GM18499 (cell line): ENCODE measurements around the gene TGFB2.

Source experiments
- ATAC-seq: cut with Tn5 transposase; IDR thresholded peaks from one replicate; pipeline ENCODE4 v1.9.1; 2021; ENCODE audit warnings: moderate number of reproducible peaks; ENCODE audit not compliant: insufficient read depth, unreplicated experiment

Gene TGFB2

DNA sequence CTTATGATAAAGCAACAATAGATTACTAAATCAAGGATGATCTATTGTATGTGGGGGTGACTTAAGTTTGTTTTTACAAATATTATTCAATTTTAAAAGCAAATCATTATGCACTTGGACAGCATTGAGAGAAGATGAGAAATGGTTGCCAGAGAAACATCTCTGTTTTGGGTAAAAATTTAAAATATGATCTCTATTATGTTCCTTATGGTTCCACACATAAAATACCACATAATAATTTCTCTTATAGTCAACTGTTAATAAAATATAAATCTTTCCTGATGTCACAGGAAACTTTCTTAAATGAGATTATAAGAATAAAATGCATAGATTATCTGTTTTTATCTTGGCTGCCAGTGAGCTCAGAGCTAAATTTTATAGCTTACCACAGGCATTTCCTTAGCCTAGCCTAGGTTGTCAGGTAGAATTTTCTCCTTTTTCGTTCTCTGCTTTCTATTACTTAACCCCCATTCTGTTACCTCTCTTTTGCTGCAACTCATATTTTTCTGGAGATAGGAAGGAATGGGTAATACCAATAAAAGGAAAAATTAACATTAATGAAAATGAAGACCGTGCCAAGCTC lies 109.7 kb downstream of the TGFB2 start:
- no peak for ATAC-seq

DNA sequence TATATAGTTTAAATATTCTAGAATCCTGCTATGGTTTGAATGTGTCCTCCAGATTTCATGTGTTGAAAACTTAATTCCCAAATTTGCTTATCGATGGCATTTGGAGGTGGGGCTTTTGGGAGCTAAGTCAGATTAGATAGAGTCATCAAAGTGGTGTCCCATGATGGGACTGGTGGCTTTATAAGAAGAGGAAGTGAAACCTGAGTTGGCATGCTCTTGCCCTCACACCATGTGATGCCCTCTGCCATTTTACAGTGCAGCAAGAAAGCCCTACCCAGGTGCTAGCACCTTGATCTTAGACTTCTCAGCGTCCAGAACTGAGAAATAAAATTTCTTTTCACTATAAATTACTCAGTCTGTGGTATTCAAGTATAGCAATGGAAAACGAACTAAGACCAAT lies 111.3 kb downstream of the TGFB2 start:
- no peak for ATAC-seq

DNA sequence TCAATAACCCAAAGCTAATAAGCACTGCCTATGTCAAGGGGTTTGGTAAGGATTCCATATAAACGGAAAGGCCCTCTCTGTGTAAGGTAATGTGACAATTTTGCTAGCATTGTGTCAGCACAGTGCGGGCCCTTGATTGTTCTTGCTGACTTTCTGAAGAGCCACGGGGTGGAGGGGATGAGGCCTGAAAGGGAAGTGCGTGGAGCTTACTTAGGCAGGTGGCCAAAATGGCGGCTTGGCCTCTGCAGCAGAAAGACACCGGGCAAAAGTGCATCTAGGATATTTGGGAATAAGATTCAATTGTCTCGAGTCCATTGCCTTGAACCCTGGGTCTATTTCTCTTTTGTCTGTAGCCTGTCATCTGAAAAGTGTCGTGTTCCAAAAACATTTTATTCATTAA lies 114.3 kb downstream of the TGFB2 start:
- no peak for ATAC-seq

DNA sequence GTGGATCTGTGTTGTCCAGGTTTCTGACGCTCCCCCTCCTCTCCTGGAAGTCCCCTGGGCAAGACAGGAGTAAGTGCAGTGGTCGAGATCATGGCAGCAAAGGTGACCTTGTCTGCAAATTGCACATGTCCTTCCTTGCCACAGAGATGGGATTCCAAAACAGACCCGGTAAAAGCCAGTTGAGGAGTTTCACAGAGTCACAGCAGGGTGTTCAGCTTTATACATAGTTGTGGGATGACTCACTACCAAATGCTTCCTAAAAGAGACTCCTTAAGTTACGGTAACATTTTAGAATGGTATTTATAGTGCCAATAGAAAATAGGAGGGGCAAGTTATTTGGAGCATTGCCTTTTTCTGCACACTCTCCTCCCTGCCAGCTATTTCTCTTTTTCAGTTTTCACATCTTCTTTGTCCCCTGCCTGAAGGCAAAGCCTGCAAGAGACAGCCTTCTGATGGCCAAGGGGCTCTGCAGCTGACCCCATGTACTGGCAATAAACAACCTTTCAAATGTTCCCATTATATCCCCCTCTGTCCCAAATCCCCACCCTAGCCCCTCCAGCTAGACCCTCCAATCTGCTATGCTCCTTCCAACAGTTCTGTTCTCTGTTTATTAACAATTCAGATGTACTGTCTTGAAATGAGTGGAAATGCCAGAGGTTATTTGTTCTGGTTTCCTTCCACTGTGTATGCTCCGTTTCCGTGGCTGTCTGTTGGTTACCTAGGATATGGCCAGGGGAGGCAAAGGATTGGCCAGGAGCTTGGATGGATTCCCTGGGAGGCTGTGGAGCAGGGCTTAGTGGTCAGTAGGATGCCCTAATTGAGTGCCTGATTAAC lies 115.0 kb downstream of the TGFB2 start:
- no peak for ATAC-seq

DNA sequence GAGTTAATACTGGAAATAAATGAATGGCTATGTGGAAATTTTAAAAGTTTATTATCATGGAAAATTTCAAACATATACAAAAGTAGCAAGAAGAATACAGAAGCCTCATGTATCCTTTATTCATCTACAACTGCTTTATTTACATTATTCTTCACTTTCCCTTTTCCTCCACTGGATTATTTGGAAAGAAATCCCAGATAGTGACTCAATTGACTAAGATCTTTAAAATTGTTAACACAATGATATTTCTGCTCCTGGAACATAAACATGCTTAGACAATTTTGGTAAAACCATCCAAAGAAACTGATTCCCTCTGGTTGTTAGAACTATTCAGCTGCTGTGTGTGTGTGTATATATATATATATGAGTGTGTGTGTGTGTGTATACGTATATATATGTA lies 116.2 kb downstream of the TGFB2 start:
- ATAC-seq, result no peak

DNA sequence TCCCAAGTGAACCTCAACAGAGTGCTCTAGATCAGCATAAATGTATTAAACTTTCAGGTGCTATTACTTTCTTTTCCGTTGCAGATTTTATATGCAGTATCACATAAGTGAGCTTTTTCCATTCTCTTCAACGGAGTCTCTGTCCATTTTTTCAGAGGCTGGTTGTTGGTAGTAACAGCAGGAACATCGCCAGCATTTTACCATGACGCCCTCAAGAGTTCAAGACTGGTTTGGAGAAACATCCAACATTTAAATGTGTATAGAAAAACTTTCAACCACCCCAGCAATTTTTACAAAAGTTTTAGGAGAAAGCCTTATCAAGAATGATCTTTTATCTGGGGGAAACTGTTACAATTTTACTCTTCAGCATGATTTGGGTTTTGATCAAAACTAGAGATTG lies 117.0 kb downstream of the TGFB2 start:
- ATAC-seq, result no peak

DNA sequence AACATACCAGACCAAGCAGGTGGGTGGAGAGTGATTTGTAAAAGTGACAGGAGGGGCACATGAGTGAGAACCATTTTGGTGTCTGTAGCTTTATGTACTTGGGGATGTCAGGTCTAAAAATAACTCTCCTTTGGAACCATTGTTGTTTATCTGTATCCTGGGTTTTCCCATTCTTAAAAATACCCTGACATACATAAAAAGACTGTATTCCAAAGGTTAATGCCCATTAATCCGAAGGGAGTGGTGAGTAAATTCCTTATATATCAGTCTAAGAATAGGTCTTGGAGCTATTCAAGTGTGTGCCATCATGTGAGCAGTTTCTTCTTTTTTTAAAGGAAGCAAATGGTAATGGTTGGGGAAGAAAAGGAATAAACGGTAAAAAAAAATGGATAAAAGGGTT lies 117.5 kb downstream of the TGFB2 start:
- ATAC-seq, result no peak

DNA sequence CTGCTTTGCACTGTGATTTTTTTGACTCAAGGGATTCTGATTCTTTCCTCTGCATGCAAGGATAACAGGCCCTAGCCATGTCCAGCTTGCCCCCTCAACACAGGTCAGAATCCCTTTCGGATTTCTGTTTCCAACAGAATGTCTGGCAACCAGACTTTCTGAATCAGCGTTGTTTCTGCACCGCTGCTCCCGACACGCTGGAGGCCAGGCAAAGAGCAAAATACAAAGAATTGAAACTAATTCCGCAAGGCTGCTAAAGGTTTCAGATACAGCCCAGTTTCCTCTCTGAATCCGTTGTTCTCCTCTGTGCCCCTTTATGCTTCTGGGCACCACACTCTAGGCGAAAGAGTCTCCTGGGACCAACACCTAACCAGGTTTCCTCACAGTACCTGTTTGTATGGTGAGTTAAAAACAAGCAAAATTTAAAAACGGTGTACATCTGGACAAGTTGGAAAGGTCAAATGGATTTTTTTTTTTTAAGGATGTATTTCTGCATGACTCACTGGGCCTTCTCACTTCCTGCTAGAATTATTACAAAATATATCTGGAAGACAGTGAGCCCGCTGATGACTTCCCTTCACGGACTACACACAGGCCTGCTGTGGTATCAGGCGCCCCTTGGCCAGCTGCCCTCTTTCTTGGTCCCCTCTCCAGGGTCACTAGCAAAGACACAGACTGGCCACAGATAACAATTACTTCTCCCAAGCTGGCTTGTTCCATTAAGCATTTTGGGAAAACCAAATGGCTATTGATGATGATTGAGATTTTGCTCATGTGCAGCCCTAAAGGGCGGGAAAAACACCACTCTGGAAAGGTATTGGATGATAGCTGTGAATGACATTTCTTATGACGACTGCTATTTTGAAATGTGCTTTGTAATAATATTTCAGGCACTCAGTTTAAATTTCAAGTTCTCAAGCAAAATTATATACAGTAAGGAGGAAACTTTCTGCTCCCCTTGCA lies 118.3 kb downstream of the TGFB2 start:
- no peak for ATAC-seq

DNA sequence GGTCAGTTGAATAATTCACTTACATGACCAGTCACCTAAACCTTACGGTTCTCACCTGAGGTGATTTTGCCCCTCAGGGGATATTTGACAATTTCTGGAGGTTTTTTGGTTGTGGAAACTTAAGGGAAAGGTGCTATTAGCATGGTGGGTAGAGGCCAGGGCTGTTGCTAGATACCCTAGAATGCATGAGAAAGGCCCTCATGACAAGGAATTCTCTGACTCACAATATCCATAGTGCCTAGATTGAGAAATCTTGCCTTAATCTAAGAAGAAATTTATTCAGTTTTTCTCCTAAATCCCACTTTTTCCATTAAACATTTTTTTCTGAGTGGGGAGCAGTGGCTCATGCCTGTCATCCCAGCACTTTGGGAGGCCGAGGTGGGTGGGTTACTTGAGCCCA lies 119.7 kb downstream of the TGFB2 start:
- no peak for ATAC-seq

DNA sequence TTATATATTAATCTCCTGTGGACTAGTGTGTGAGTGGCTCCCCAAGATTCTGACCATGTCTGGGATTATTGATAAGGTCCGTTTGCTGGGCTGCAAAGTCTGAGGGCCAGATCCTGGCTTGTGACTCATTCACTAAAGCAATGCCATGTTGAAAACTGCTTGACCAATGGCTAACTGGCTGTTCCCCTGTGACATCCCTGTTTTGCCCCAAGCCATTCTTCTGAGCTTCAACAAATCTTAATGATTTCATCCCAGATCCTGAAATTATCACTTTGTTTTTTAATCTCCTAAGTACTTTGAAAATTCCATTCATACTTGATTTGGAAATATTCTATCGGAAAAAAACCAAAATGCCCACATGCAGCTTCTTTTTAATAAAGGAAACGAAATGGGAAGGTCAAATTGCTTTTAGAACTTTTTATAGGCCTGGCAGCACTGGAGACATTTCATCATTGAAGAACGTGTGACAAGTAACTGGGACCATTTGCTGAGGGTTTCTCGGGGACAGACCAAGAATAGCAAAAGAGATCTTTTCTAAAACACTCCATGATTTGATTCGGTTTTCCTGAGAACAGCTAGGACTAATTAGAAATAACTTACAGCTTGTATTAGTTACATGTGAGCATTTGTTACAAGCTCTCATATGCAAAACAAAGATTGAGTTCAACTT lies 121.3 kb downstream of the TGFB2 start:
- ATAC-seq, result no peak

DNA sequence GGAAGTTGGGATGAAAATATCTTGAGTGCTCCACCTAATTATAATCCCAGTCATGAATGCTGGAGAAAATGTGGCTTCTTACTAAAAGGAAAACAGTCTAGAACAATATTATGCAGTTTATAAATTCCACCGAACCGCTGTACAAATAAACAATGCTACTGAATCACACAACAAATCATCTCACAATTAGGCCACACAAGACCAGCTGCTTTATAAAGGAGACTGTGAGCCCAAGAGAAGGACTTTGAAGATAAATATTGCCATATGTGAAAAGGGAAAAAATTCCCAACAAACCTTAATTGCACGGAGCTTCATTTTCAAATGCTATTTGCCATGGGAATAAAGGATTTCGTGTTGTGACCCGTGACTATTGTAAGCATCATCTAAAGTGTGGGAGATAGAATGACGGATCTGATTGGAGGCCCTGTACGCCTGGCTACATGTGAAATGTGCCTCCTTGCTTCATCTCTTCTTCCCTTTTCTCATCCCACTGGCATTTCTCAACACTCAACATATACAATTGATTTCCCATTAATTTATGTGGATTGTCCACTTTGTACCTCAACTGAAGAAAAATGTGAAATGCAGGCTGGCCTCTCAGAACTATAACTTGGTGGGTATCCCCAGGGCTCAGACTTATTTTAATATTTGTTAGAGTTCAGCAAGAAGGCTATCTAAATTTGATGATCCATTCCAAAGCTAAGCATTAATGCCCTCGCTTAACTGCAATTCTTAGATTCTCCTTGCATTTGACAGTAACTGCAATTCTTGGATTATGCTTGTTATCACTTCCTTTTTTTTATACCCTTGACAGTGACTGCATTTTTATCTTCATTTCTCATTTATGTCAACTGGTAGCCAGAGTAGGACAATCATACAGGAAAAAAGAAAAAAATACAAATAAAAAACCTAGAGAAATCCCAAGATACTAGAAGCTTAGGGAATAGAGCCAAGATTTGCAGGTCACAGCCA lies 122.3 kb downstream of the TGFB2 start:
- ATAC-seq, result no peak

DNA sequence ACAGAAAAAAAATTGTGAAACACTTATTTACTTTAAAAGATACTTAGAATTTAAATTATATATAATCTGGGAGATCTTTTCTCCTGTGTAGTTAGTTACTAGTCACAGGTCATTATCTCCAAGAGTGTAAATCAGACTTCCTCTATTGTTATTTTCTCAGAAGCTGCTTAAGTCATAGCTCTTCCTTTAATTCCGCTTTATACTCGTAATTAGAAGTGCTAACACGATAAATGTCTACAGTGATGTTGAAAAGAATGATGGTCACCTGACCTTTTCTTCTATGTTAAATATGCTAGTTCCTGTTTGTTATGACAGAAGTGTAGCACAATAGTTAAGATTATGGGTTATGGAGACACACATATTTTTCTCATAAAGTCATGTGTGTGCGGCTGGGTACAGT lies 123.6 kb downstream of the TGFB2 start:
- ATAC-seq, result no peak

DNA sequence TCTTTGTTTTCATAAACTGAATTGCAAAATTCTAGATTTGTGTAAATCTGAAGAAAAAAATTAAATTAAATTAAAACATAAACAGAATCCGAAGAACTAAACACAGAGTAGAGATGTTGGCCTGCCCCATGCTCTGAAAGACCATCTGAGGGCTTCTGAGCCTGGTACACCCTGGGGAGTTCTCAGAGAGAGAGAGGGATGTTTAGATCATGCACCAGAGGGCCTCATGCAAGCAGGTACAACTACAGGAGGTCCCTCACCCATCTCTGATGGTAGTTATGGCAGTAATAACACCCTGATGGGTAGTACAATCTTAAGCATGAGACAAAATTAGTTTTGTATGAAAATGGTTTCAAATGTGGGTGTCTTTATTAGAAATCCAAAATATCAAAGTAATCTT lies 127.7 kb downstream of the TGFB2 start:
- ATAC-seq, result no peak

DNA sequence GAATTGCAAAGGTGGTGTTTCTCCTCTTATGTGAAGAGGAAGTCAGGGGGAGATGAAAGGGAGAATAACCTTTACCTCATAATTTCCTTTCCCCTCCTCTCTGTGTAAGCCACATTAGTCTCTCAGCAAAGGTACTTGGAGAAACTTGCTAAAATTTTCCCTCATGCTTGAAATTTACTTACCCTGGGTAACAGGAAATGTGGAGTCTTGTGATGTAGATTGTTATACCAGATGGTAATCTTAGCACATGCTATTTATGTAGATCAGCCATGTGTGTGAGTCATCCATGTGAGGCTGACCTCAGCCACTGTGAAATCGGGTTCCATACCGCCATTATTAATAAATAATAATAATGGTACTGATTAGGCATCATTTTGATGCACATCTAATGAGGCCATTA lies 128.4 kb downstream of the TGFB2 start:
- no peak for ATAC-seq

DNA sequence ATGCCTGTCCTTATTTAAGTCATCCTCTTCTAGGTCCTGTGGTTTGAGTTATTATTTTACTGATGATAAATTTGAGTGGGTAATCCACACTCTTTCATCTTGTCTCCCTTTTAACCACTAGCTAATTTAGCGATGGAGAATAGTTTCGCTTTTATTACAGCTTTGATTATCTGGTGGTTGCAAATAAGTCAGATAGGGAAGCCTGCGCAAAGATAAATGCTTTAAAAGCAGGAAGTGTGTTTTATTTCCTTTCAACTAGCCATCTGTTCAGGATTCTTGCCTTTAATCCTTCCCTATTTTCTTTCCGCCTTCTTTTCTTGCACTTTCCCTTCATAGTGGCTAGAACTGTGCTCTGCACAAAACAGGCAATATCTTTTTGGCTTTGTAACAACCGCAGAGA lies 129.0 kb downstream of the TGFB2 start:
- no peak for ATAC-seq

DNA sequence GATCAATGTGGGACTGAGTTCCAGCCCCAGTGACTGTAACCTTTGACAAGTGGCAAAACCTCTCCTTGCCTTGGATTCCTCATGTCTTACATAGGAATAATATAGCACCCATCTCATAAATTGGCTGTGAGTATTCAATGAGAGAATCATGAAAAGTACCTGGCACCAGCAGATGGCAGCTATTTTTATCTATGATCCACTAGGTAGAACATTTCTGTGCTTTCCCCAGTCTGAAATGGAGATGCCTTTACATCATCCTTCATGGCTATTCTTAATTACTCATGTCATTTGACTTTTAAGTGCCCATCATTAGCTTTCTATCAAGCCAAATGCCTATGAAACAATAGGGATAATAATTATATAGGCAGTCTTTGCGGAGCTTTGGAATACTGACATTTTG lies 130.1 kb downstream of the TGFB2 start:
- ATAC-seq, result no peak

DNA sequence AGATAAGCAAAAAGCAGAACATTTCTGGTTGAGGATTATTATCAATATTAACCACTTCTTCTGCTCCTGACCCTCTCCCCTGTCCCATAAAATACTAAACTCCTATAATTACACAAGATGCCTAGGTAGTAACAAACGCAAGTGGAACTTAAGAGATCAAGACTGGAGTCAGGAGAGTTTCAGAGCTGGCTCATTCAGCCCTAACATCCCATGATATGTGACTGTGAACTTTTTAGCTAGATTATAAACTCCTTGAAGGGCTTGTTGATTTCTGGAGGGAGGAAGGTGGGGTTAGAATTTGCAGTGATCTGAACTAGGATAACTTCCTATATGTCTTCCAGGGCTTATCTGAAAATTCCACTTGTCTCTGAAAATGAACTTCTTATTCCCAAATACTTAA lies 130.6 kb downstream of the TGFB2 start:
- ATAC-seq, result no peak

DNA sequence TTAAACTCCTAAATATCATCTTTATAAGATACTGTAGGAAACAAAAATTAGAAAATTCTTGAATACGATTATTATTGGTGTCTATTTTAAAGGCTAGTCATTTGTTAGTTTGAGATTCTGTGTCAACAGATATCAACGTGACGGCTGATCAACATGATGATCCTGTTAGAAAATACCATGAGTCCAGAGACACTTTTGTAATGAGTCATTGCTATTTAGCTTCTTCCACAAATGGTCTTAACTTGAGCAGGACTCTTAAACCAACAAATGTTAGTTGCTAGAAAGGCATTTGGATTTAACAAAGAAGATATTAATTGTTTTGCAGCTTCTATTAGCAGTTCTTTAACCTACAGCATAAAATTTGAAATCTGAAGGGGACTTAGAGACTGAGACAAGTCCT lies 131.2 kb downstream of the TGFB2 start:
- ATAC-seq, result no peak

DNA sequence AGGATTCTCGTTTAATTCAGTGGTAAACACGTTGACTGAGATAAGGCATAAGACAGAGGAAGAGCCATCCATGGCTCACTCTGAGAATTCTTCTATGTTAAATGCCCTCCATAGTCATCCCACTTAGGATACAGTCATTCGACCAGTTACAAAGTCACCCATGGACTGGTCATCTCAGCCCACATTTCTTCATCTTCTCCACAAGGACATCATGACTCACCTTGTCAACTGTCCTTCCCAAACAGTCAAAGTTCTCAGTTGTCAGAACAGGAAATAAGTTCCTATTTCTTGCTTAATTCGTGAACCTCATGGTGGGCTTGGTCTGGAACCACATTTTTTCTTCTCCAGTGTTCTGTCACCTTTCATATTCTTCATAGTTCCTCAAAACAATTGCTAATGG lies 133.2 kb downstream of the TGFB2 start:
- ATAC-seq, result no peak
